A673 (cell line): ENCODE results near the gene SPATA6L. TPM values are rescaled to one million over a fixed set of nuclear protein-coding genes. Genes with fewer than 3 reads are reported as not detected.

Experiments
- BruUV-seq: library from RNA; stranded (reverse); fragments of 400-500 nt; replicated peaks from 2 replicates; lab custom pipeline; 2021; lab: Mats Ljungman, UMichigan
- CTCF ChIA-PET: fragments of 300-600 bp; sonication (Branson Sonifier 250); formaldehyde crosslinking; loops from one replicate; lab custom pipeline; 2022; ENCODE audit warnings: antibody characterized with exemption; lab: Charles Lee
- POLR2A ChIA-PET: fragments of 300-600 bp; sonication (Branson Sonifier 250); formaldehyde crosslinking; loops from one replicate; lab custom pipeline; 2022; ENCODE audit warnings: antibody characterized with exemption; ENCODE audit not compliant: low non-redundant PET; lab: Charles Lee
- DNase-seq: peaks from one replicate; pipeline ENCODE4 v3.0.0-alpha.2; 2015; ENCODE audit warnings: low spot score
- H3K27ac ChIP-seq: fragments of 200-600 bp; sonication (generic); 2 replicates; pipeline ENCODE4 v1.5.1; 2016; ENCODE audit warnings: mixed run types, low read depth, mild to moderate bottlenecking, mixed read lengths, antibody characterized with exemption, low read length; ENCODE audit not compliant: poor library complexity, severe bottlenecking
- H3K27me3 ChIP-seq: fragments of 200-600 bp; sonication (generic); replicated peaks from 2 replicates; pipeline ENCODE4 v1.6.1; 2017; ENCODE audit warnings: mixed run types, low read depth, mild to moderate bottlenecking, mixed read lengths, antibody characterized with exemption, low read length; ENCODE audit not compliant: insufficient read depth, poor library complexity
- H3K36me3 ChIP-seq: fragments of 200-600 bp; sonication (generic); 2 replicates; pipeline ENCODE4 v1.6.1; 2016; ENCODE audit warnings: mixed run types, mild to moderate bottlenecking, mixed read lengths, antibody characterized with exemption, low read length; ENCODE audit not compliant: insufficient read depth, poor library complexity, severe bottlenecking
- H3K4me1 ChIP-seq: fragments of 200-600 bp; sonication (generic); 2 replicates; pipeline ENCODE4 v1.6.1; 2017; ENCODE audit warnings: mixed run types, mild to moderate bottlenecking, mixed read lengths, antibody characterized with exemption, low read length; ENCODE audit not compliant: insufficient read depth, poor library complexity, severe bottlenecking
- H3K4me3 ChIP-seq: fragments of 200-600 bp; sonication (generic); 2 replicates; pipeline ENCODE4 v1.5.1; 2016; ENCODE audit warnings: low read depth, mixed run types, mild to moderate bottlenecking, mixed read lengths, low read length; ENCODE audit not compliant: poor library complexity, severe bottlenecking
- H3K9me3 ChIP-seq: fragments of 200-600 bp; sonication (generic); 2 replicates; pipeline ENCODE4 v1.6.1; 2016; ENCODE audit warnings: mixed run types, low read depth, mild to moderate bottlenecking, mixed read lengths, antibody characterized with exemption, low read length; ENCODE audit not compliant: poor library complexity, severe bottlenecking
- CTCF ChIP-seq: fragments of 300-800, 200-600 bp; sonication (generic); conservative IDR thresholded peaks from 2 replicates; pipeline ENCODE4 v1.5.1; 2017; ENCODE audit warnings: low read depth, mild to moderate bottlenecking, antibody characterized with exemption, low read length, moderate library complexity, mixed read lengths
- EZH2 ChIP-seq: fragments of 200-600 bp; sonication (generic); IDR thresholded peaks from 2 replicates; pipeline ENCODE4 v1.6.1; 2017; ENCODE audit warnings: borderline replicate concordance, low read depth, mild to moderate bottlenecking, mixed read lengths, antibody characterized with exemption, low read length; ENCODE audit not compliant: poor library complexity, severe bottlenecking
- intact Hi-C: fragments of 100-400 bp; cut with micrococcal nuclease; formaldehyde crosslinking; loops from one replicate; pipeline ENCODE4 v1.10.0; 2022; ENCODE audit not compliant: unreplicated experiment
- total RNA-seq: library from RNA; stranded (reverse); gene quantifications from 2 replicates; pipeline ENCODE4 v1.2.3, GENCODE V29; 2021

The SPATA6L gene
- total RNA-seq, 1 experiment from 2014 or later = 21.2 TPM

GRCh38 chr9:4670591-4670990, 4.3 kb upstream of the SPATA6L start:
- intact Hi-C loops = no loop called here
- no peak for DNase-seq
- H3K36me3 ChIP-seq = no peaks in the 10 kb centered on the region
- H3K27ac ChIP-seq = no peak overlapping the region
- H3K27me3 ChIP-seq = no peaks in the 10 kb centered on the region
- POLR2A ChIA-PET = no interaction called here
- no peak overlapping the region for H3K4me3 ChIP-seq
- no peaks in the 10 kb centered on the region for H3K9me3 ChIP-seq
- BruUV-seq = no TSS peak
- no peak for TF ChIP-seq CTCF
- TF ChIP-seq EZH2 = no peak
- CTCF ChIA-PET = no interaction called here
- H3K4me1 ChIP-seq = peaks cover 14% of the 10 kb centered on the region

- BruUV-seq = no TSS peak
- TF ChIP-seq EZH2 (no peak), CTCF (no peak)
- no peak overlapping the region for H3K27ac ChIP-seq
- no peaks in the 10 kb centered on the region for H3K27me3 ChIP-seq
- no peaks in the 10 kb centered on the region for H3K36me3 ChIP-seq
- intact Hi-C loops = no loop called here
- peaks cover 14% of the 10 kb centered on the region for H3K4me1 ChIP-seq
- no peaks in the 10 kb centered on the region for H3K9me3 ChIP-seq
- no peak overlapping the region for H3K4me3 ChIP-seq
- no peak for DNase-seq
- ChIA-PET POLR2A (no interaction called here), CTCF (no interaction called here)
Measured at GRCh38 chr9:4669890-4670289, 3.6 kb upstream of the SPATA6L start.

- Histone ChIP-seq H3K9me3 (no peaks in the 10 kb centered on the region), H3K36me3 (peaks cover 12% of the 10 kb centered on the region), H3K4me1 (peaks cover 14% of the 10 kb centered on the region), H3K27me3 (no peaks in the 10 kb centered on the region), H3K27ac (no peak overlapping the region), H3K4me3 (no peak overlapping the region)
- no TSS peak for BruUV-seq
- no peak for DNase-seq
- intact Hi-C loops = no loop called here
- POLR2A ChIA-PET = no interaction called here
- TF ChIP-seq CTCF (no peak), EZH2 (no peak)
- CTCF ChIA-PET = no interaction called here
Measured at GRCh38 chr9:4668604-4669003, 2.3 kb upstream of the SPATA6L start.
